ENCODE results near the gene MAL.
A peak's percentile ranks its signal among the peaks of the same experiment; 100 is the strongest.

MAL gene

GRCh38 chr2:95048825-95049682 is 23.5 kb downstream of the MAL start:
- peak; percentile 31 for ATAC-seq
- TF ChIP-seq GLIS3 (CRISPR knock-in tag; IDR thresholded peaks at IDR 0.05) (no peak), ISL1 (CRISPR knock-in tag; IDR thresholded peaks at IDR 0.05) (no peak), CREB5 (CRISPR knock-in tag; IDR thresholded peaks at IDR 0.05; ENCODE audit: low read depth) (no peak), ZNF8 (CRISPR knock-in tag; IDR thresholded peaks at IDR 0.05) (no peak), ZNF565 (CRISPR knock-in tag; conservative IDR thresholded peaks at IDR 0.05; ENCODE audit: low read depth) (no peak)

GRCh38 chr2:95049683-95049955 is 24.1 kb downstream of the MAL start:
- TF ChIP-seq ARNTL (CRISPR knock-in tag; IDR thresholded peaks at IDR 0.05; ENCODE audit: borderline replicate concordance, low read depth): no peak
- ATAC-seq: no peak; the same call in 2 of the 3 replicates

- ATAC-seq: no peak; the same call in 2 of the 3 replicates
- no peak for TF ChIP-seq ESRRG (CRISPR knock-in tag; IDR thresholded peaks at IDR 0.05)
- no peak for TF ChIP-seq PATZ1 (CRISPR knock-in tag; IDR thresholded peaks at IDR 0.05; ENCODE audit: borderline replicate concordance)
- TF ChIP-seq OSR1 (CRISPR knock-in tag; IDR thresholded peaks at IDR 0.05): no peak
- no peak for TF ChIP-seq TOX (CRISPR knock-in tag; IDR thresholded peaks at IDR 0.05; ENCODE audit: borderline replicate concordance)
- no peak for TF ChIP-seq ZFP30 (CRISPR knock-in tag; IDR thresholded peaks at IDR 0.05)
- no peak for TF ChIP-seq CSDC2 (CRISPR knock-in tag; IDR thresholded peaks at IDR 0.05)
- TF ChIP-seq SNAI2 (CRISPR knock-in tag; IDR thresholded peaks at IDR 0.05): no peak
- TF ChIP-seq TCF4 (CRISPR knock-in tag; IDR thresholded peaks at IDR 0.05; ENCODE audit: borderline replicate concordance): no peak
- no peak for TF ChIP-seq POU6F1 (CRISPR knock-in tag; IDR thresholded peaks at IDR 0.05; ENCODE audit: borderline replicate concordance, low read depth)
- no peak for TF ChIP-seq ISL1 (CRISPR knock-in tag; IDR thresholded peaks at IDR 0.05)
- TF ChIP-seq PPARA (CRISPR knock-in tag; IDR thresholded peaks at IDR 0.05; ENCODE audit: borderline replicate concordance): no peak
- no peak for TF ChIP-seq ZNF565 (CRISPR knock-in tag; conservative IDR thresholded peaks at IDR 0.05; ENCODE audit: low read depth)
- TF ChIP-seq ZFP3 (CRISPR knock-in tag; IDR thresholded peaks at IDR 0.05): no peak
- no peak for TF ChIP-seq CSRNP3 (CRISPR knock-in tag; IDR thresholded peaks at IDR 0.05)
- no peak for TF ChIP-seq ARNTL (CRISPR knock-in tag; IDR thresholded peaks at IDR 0.05; ENCODE audit: borderline replicate concordance, low read depth)
- TF ChIP-seq TSHZ2 (CRISPR knock-in tag; IDR thresholded peaks at IDR 0.05): no peak
These were observed 24.5 kb downstream of the MAL start for GRCh38 chr2:95049961-95050360.
